Neural cell (in vitro differentiated cells): ENCODE data around the gene ZAP70.

Experiments
- EZH2 ChIP-seq: fragments of 200-600, 300-800 bp; shearing (Covaris generic), sonication (generic); IDR thresholded peaks from 2 replicates; pipeline ENCODE4 v1.6.1; 2014; ENCODE audit warnings: antibody characterized with exemption, low read length, borderline replicate concordance, mild to moderate bottlenecking; ENCODE audit not compliant: insufficient read depth, poor library complexity, severe bottlenecking
- POLR2AphosphoS5 ChIP-seq: IDR thresholded peaks from 2 replicates; pipeline ENCODE4 v1.6.1; 2012
- RAD21 ChIP-seq: fragments of 450-650 bp; conservative IDR thresholded peaks from 2 replicates; pipeline ENCODE4 v1.6.1; 2014; ENCODE audit warnings: antibody characterized with exemption, mild to moderate bottlenecking, moderate library complexity
- TAF1 ChIP-seq: IDR thresholded peaks from 2 replicates; pipeline ENCODE4 v1.6.1; 2012; ENCODE audit warnings: low read depth
- TF ChIP-seq, protein P1 (sequence below): fragments of 450-650 bp; IDR thresholded peaks from 2 replicates; pipeline ENCODE4 v1.5.1; 2014; ENCODE audit warnings: antibody characterized with exemption, mild to moderate bottlenecking, moderate library complexity; ENCODE audit not compliant: poor library complexity, severe bottlenecking
- TF ChIP-seq, protein P2 (sequence below): IDR thresholded peaks from 2 replicates; pipeline ENCODE4 v1.6.1; 2012; ENCODE audit warnings: borderline replicate concordance

DNA sequence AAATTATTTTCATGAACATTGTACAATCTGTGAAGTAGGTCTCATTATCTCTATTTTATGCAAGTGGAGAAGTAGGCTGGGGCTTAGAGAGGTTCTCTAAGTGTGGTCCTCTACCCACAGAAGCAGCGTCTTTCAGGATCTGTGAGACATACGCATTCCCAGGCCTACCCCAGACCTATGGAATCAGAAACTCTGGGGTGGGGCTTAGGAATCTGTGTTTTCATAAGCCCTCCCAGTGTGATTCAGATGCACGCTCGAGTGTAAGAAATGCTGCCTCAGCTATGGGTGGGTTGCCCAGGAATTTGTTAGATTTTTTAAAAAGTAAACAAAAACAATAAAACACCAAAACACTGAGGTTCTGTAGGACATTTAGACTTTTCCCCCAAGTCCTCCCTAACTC lies 14.8 kb upstream of the ZAP70 start:
- no peak for TF ChIP-seq TAF1
- no peak for TF ChIP-seq RAD21
- no peak for TF ChIP-seq EZH2
- TF ChIP-seq, protein P1, sequence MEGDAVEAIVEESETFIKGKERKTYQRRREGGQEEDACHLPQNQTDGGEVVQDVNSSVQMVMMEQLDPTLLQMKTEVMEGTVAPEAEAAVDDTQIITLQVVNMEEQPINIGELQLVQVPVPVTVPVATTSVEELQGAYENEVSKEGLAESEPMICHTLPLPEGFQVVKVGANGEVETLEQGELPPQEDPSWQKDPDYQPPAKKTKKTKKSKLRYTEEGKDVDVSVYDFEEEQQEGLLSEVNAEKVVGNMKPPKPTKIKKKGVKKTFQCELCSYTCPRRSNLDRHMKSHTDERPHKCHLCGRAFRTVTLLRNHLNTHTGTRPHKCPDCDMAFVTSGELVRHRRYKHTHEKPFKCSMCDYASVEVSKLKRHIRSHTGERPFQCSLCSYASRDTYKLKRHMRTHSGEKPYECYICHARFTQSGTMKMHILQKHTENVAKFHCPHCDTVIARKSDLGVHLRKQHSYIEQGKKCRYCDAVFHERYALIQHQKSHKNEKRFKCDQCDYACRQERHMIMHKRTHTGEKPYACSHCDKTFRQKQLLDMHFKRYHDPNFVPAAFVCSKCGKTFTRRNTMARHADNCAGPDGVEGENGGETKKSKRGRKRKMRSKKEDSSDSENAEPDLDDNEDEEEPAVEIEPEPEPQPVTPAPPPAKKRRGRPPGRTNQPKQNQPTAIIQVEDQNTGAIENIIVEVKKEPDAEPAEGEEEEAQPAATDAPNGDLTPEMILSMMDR, result no peak
- no peak for TF ChIP-seq POLR2AphosphoS5
- TF ChIP-seq, protein P2, sequence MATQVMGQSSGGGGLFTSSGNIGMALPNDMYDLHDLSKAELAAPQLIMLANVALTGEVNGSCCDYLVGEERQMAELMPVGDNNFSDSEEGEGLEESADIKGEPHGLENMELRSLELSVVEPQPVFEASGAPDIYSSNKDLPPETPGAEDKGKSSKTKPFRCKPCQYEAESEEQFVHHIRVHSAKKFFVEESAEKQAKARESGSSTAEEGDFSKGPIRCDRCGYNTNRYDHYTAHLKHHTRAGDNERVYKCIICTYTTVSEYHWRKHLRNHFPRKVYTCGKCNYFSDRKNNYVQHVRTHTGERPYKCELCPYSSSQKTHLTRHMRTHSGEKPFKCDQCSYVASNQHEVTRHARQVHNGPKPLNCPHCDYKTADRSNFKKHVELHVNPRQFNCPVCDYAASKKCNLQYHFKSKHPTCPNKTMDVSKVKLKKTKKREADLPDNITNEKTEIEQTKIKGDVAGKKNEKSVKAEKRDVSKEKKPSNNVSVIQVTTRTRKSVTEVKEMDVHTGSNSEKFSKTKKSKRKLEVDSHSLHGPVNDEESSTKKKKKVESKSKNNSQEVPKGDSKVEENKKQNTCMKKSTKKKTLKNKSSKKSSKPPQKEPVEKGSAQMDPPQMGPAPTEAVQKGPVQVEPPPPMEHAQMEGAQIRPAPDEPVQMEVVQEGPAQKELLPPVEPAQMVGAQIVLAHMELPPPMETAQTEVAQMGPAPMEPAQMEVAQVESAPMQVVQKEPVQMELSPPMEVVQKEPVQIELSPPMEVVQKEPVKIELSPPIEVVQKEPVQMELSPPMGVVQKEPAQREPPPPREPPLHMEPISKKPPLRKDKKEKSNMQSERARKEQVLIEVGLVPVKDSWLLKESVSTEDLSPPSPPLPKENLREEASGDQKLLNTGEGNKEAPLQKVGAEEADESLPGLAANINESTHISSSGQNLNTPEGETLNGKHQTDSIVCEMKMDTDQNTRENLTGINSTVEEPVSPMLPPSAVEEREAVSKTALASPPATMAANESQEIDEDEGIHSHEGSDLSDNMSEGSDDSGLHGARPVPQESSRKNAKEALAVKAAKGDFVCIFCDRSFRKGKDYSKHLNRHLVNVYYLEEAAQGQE, result no peak
